ENCODE data around the gene KIFC1.
A peak's percentile ranks its signal among the peaks of the same experiment; 100 is the strongest.
"Not testable (repeated sequence)": the region's sequence is repeated elsewhere in the genome, so short reads cannot be mapped to it uniquely, and the experiment has no call there.

KIFC1 gene

GRCh38 chr6:33380272-33380981 lies 11.2 kb upstream of the KIFC1 start:
- Histone ChIP-seq H3K4me2 (ENCODE audit: low read length) (no peak overlapping the region), H3K9ac (ENCODE audit: low read depth, low read length) (no peak overlapping the region), H3K27me3 (ENCODE audit: control insufficient read depth, insufficient read depth, low read length) (peaks cover 10% of the 10 kb centered on the region), H3K4me3 (ENCODE audit: low read length) (no peak overlapping the region), H3K4me1 (ENCODE audit: control insufficient read depth, insufficient read depth, low read length) (peaks cover 12% of the 10 kb centered on the region), H3K36me3 (ENCODE audit: insufficient read depth, low read length) (no peaks in the 10 kb centered on the region), H3K9me3 (replicated peaks; ENCODE audit: low read length) (no peaks in the 10 kb centered on the region)

- no peak overlapping the region for H3K9ac ChIP-seq (ENCODE audit: low read depth, low read length)
- peaks cover 10% of the 10 kb centered on the region for H3K27me3 ChIP-seq (ENCODE audit: control insufficient read depth, insufficient read depth, low read length)
- H3K4me2 ChIP-seq (ENCODE audit: low read length) = no peak overlapping the region
These were observed 8.0 kb upstream of the KIFC1 start for GRCh38 chr6:33383427-33384185.

GRCh38 chr6:33384581-33385020 lies 7.0 kb upstream of the KIFC1 start:
- H3K36me3 ChIP-seq (ENCODE audit: insufficient read depth, low read length) = no peaks in the 10 kb centered on the region
- H3K4me3 ChIP-seq (ENCODE audit: low read length) = no peak overlapping the region
- peaks cover 4% of the 10 kb centered on the region for H3K4me1 ChIP-seq (ENCODE audit: control insufficient read depth, insufficient read depth, low read length)
- H3K4me2 ChIP-seq (ENCODE audit: low read length) = no peak overlapping the region
- H3K27me3 ChIP-seq (ENCODE audit: control insufficient read depth, insufficient read depth, low read length) = peaks cover 10% of the 10 kb centered on the region
- no peak overlapping the region for H3K9ac ChIP-seq (ENCODE audit: low read depth, low read length)
- no peaks in the 10 kb centered on the region for H3K9me3 ChIP-seq (replicated peaks; ENCODE audit: low read length)

More at GRCh38 chr6:33383427-33384185, 8.0 kb upstream of the KIFC1 start:
- peaks cover 4% of the 10 kb centered on the region for H3K4me1 ChIP-seq (ENCODE audit: control insufficient read depth, insufficient read depth, low read length)
- no peak overlapping the region for H3K4me3 ChIP-seq (ENCODE audit: low read length)
- no peaks in the 10 kb centered on the region for H3K9me3 ChIP-seq (replicated peaks; ENCODE audit: low read length)
- no peaks in the 10 kb centered on the region for H3K36me3 ChIP-seq (ENCODE audit: insufficient read depth, low read length)

GRCh38 chr6:33390173-33390572 lies 1.4 kb upstream of the KIFC1 start:
- no peaks in the 10 kb centered on the region for H3K27me3 ChIP-seq (ENCODE audit: control insufficient read depth, insufficient read depth, low read length)
- H3K4me1 ChIP-seq (ENCODE audit: control insufficient read depth, insufficient read depth, low read length) = peaks cover 31% of the 10 kb centered on the region
- H3K4me3 ChIP-seq (ENCODE audit: low read length) = no peak overlapping the region

GRCh38 chr6:33390767-33391277 lies 801 bp upstream of the KIFC1 start:
- Histone ChIP-seq H3K9ac (ENCODE audit: low read depth, low read length) (peak overlapping the region; percentile 70), H3K4me2 (ENCODE audit: low read length) (peak overlapping the region; percentile 67), H3K9me3 (replicated peaks; ENCODE audit: low read length) (no peaks in the 10 kb centered on the region), H3K36me3 (ENCODE audit: insufficient read depth, low read length) (no peaks in the 10 kb centered on the region), H3K4me3 (ENCODE audit: low read length) (peak overlapping the region; percentile 25), H3K27me3 (ENCODE audit: control insufficient read depth, insufficient read depth, low read length) (no peaks in the 10 kb centered on the region), H3K4me1 (ENCODE audit: control insufficient read depth, insufficient read depth, low read length) (peaks cover 37% of the 10 kb centered on the region)

More at GRCh38 chr6:33390173-33390572, 1.4 kb upstream of the KIFC1 start:
- no peaks in the 10 kb centered on the region for H3K9me3 ChIP-seq (replicated peaks; ENCODE audit: low read length)
- H3K4me2 ChIP-seq (ENCODE audit: low read length) = no peak overlapping the region
- no peaks in the 10 kb centered on the region for H3K36me3 ChIP-seq (ENCODE audit: insufficient read depth, low read length)
- H3K9ac ChIP-seq (ENCODE audit: low read depth, low read length) = no peak overlapping the region

- H3K4me1 ChIP-seq (ENCODE audit: control insufficient read depth, insufficient read depth, low read length) = peaks cover 37% of the 10 kb centered on the region
- H3K4me2 ChIP-seq (ENCODE audit: low read length) = peak overlapping the region; percentile 86
- H3K27me3 ChIP-seq (ENCODE audit: control insufficient read depth, insufficient read depth, low read length) = no peaks in the 10 kb centered on the region
- peak overlapping the region; percentile 81 for H3K4me3 ChIP-seq (ENCODE audit: low read length)
- no peaks in the 10 kb centered on the region for H3K9me3 ChIP-seq (replicated peaks; ENCODE audit: low read length)
- no peaks in the 10 kb centered on the region for H3K36me3 ChIP-seq (ENCODE audit: insufficient read depth, low read length)
- peak overlapping the region; percentile 86 for H3K9ac ChIP-seq (ENCODE audit: low read depth, low read length)
These were observed 435 bp downstream of the KIFC1 start for GRCh38 chr6:33391922-33392594.

GRCh38 chr6:33392595-33392948 lies 949 bp downstream of the KIFC1 start:
- Histone ChIP-seq H3K9ac (ENCODE audit: low read depth, low read length) (peak overlapping the region; percentile 86), H3K9me3 (replicated peaks; ENCODE audit: low read length) (no peaks in the 10 kb centered on the region), H3K36me3 (ENCODE audit: insufficient read depth, low read length) (no peaks in the 10 kb centered on the region), H3K27me3 (ENCODE audit: control insufficient read depth, insufficient read depth, low read length) (no peaks in the 10 kb centered on the region), H3K4me1 (ENCODE audit: control insufficient read depth, insufficient read depth, low read length) (peaks cover 37% of the 10 kb centered on the region), H3K4me3 (ENCODE audit: low read length) (peak overlapping the region; percentile 81), H3K4me2 (ENCODE audit: low read length) (peak overlapping the region; percentile 86)

- no peaks in the 10 kb centered on the region for H3K36me3 ChIP-seq (ENCODE audit: insufficient read depth, low read length)
- peak overlapping the region; percentile 86 for H3K4me2 ChIP-seq (ENCODE audit: low read length)
- H3K4me1 ChIP-seq (ENCODE audit: control insufficient read depth, insufficient read depth, low read length) = peaks cover 37% of the 10 kb centered on the region
- H3K27me3 ChIP-seq (ENCODE audit: control insufficient read depth, insufficient read depth, low read length) = no peaks in the 10 kb centered on the region
- peak overlapping the region; percentile 81 for H3K4me3 ChIP-seq (ENCODE audit: low read length)
- H3K9ac ChIP-seq (ENCODE audit: low read depth, low read length) = peak overlapping the region; percentile 86
- H3K9me3 ChIP-seq (replicated peaks; ENCODE audit: low read length) = no peaks in the 10 kb centered on the region
These were observed 1.4 kb downstream of the KIFC1 start for GRCh38 chr6:33392979-33393378.

- Histone ChIP-seq H3K36me3 (ENCODE audit: insufficient read depth, low read length) (no peaks in the 10 kb centered on the region), H3K4me3 (ENCODE audit: low read length) (no peak overlapping the region), H3K27me3 (ENCODE audit: control insufficient read depth, insufficient read depth, low read length) (no peaks in the 10 kb centered on the region), H3K9ac (ENCODE audit: low read depth, low read length) (no peak overlapping the region), H3K4me1 (ENCODE audit: control insufficient read depth, insufficient read depth, low read length) (peaks cover 27% of the 10 kb centered on the region), H3K4me2 (ENCODE audit: low read length) (no peak overlapping the region), H3K9me3 (replicated peaks; ENCODE audit: low read length) (no peaks in the 10 kb centered on the region)
These were observed 5.9 kb downstream of the KIFC1 start for GRCh38 chr6:33397541-33397940.

GRCh38 chr6:33398601-33399000 lies 7.0 kb downstream of the KIFC1 start:
- not testable (repeated sequence) for H3K27me3 ChIP-seq (ENCODE audit: control insufficient read depth, insufficient read depth, low read length); H3K4me3 ChIP-seq (ENCODE audit: low read length); H3K9ac ChIP-seq (ENCODE audit: low read depth, low read length); H3K36me3 ChIP-seq (ENCODE audit: insufficient read depth, low read length); H3K9me3 ChIP-seq (replicated peaks; ENCODE audit: low read length); H3K4me2 ChIP-seq (ENCODE audit: low read length)
- H3K4me1 ChIP-seq (ENCODE audit: control insufficient read depth, insufficient read depth, low read length) = peaks cover 20% of the 10 kb centered on the region

GRCh38 chr6:33399881-33400280 lies 8.3 kb downstream of the KIFC1 start:
- not testable (repeated sequence) for H3K27me3 ChIP-seq (ENCODE audit: control insufficient read depth, insufficient read depth, low read length); H3K9ac ChIP-seq (ENCODE audit: low read depth, low read length); H3K4me1 ChIP-seq (ENCODE audit: control insufficient read depth, insufficient read depth, low read length); H3K4me3 ChIP-seq (ENCODE audit: low read length); H3K9me3 ChIP-seq (replicated peaks; ENCODE audit: low read length); H3K4me2 ChIP-seq (ENCODE audit: low read length)
- H3K36me3 ChIP-seq (ENCODE audit: insufficient read depth, low read length) = peaks cover 11% of the 10 kb centered on the region
